Measurements from ENCODE around the gene SLC28A3.

The SLC28A3 gene

DNA sequence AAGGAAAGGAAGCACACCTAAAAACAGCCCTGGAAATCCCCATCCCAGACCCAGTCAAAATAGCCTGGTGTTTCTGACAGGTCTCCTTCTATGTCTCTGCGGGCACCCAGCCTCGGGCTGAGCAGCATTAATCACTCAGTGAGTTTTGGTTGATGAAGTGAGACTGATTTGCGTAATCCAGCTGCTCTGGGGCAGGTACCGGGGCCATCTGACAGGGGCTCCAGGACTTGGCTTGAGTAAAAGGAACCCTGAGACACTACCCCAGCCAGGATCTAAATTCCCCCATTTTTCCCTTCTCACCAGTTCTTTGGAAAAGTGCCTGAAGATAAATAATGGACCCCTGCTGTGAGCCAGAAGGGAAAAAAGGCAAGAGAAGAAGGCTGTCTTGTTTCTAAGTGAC, 596 bp downstream of the SLC28A3 start:
- DNase-seq, result no peak

DNA sequence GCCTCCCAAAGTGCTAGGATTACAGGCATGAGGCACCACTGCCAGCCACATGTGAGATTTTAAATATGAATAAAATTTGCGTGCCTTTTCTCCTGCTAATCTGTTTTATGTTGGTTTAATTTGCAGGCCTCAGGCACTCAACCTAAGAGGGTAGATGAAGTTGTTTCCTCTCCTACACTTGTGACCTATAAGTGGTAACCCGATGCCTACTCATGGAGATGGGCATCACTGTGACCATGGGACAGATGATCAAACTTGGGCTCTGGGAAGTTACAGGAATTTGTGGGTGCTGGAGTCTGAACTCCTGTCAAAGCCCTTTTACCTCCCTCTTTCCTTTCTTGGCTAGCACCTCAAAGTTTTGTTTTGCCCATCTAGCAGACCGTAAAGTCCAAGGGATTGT, 1.1 kb downstream of the SLC28A3 start:
- no peak for DNase-seq

GRCh38 chr9:84338792-84339191, 1.8 kb downstream of the SLC28A3 start:
- no peak for DNase-seq

- DNase-seq, result no peak
Observed at GRCh38 chr9:84337252-84337651, 3.3 kb downstream of the SLC28A3 start.

- no peak for DNase-seq
Observed at GRCh38 chr9:84331119-84331809, 9.3 kb downstream of the SLC28A3 start.

GRCh38 chr9:84330246-84330645, 10.3 kb downstream of the SLC28A3 start:
- DNase-seq, result no peak

GRCh38 chr9:84327184-84327583, 13.4 kb downstream of the SLC28A3 start:
- DNase-seq, result no peak

DNA sequence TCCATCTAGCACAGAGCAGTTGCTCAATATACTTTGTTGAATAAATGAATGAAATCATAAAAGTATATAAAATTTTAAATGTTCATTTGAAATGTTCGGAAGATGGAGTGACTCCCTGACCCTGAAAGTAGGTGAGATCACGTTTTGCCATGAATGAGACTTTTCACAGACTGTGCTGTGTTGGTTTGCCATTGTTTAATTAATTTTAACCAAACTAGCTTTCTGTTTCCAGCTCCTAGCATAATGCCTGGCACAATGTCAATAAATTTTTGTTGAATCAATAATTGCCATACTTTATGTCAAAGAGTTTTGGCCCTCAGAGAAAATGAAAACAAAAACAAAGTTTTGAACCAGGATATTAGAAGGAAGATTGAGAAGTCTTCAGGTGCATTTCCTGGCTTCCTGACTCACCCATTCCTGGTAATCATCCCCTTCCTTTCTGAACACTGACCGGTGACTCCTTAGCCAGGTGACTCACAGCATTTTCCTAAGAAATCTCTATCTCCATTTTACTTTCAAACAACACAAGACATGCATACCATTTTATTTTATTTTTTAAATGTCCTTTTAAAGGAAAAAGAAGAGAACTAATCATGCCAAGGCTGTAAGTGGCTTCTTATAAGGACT, 15.1 kb downstream of the SLC28A3 start:
- DNase-seq, result no peak

GRCh38 chr9:84324811-84325210, 15.7 kb downstream of the SLC28A3 start:
- DNase-seq, result no peak

GRCh38 chr9:84323858-84324257, 16.7 kb downstream of the SLC28A3 start:
- no peak for DNase-seq

DNA sequence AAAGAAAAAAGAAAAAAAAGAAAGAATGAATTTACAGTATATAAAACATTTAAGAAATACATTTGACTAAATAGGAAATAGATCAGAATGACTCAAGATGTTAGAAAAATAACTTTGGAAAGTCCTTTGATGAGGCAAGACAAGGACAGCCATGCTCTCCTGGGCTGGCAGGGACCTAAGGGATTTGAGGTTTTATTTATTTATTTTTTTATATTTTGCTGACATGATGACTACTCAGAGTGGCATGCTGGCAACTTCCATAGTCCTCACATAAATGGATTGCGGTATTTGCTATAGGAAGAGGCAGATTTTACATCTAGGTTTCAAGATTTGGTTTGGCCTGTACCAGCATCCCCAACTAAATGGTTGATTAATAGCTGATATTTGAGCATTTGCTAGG, 17.7 kb downstream of the SLC28A3 start:
- no peak for DNase-seq

GRCh38 chr9:84320231-84320630, 20.3 kb downstream of the SLC28A3 start:
- DNase-seq, result no peak

- no peak for DNase-seq
Observed at GRCh38 chr9:84319632-84320031, 20.9 kb downstream of the SLC28A3 start.

DNA sequence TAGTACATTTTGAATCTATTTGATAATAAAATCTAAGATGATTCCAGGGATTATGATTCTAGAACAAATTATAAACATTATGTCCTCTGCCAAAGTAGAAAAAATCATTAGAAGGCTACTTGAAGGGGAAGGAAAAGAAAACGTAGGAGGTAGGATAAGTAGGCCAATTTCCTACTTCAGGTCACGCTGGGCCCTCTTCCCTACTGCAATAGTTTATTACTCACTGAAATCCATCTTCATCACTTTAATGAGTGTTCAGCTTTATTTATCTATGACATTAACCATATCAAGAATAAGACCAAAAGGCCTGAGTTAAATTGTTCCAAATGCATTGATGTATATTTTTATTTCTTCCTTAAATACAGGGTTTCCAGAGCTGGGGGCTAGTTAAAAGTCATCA, 21.6 kb downstream of the SLC28A3 start:
- DNase-seq, result no peak

GRCh38 chr9:84317563-84317962, 23.0 kb downstream of the SLC28A3 start:
- DNase-seq, result no peak

GRCh38 chr9:84315278-84315877, 25.2 kb downstream of the SLC28A3 start:
- DNase-seq, result peak; percentile 65

GRCh38 chr9:84314306-84314705, 26.3 kb downstream of the SLC28A3 start:
- DNase-seq, result no peak

DNA sequence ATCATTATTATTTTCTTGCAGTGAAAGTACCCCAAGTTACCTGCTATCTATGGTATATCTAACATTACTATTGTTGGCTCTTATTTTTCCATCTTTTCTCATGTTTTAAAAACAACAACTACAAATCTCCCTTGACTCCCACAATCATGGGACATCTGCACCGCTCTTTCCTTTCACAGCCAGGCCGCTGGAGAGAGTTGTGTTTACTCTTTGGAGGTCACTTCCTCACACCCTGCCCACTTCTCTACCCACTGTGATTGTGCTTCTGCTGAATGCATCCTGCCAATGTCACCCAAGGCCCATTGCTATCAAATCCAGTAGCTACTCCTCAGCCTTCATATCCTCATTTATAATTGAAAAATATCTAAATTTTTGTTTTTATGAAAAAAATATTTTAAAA, 29.7 kb downstream of the SLC28A3 start:
- no peak for DNase-seq

DNA sequence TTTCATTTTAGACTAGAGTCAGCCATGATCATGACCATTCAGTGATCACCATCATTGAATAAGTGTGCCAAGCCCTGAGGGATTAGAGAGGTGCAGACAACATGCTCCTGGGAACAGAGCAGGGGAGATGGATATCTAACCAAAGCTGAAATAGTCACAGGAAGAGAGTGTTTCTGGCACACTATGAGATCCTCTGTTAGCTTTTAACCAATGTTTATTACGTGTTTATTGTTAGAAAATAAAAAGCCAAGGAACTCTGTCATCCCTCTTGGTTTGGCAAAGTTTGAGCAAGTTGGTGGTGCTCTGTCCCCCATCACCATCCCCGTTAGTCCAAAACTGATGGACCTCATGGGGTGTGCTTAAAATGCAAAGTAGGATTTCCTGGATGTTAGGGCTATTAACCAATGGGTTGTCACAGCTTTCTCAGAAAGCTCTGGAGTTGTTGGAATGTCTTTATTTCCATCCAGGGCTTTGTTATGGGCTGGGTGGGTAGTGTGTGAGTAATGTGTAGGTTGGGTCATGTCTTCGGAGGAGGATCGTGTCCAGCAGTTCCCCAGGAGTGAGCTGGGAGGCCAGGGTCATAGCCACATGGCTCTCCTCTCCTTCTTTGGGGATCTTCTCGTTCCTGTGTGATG, 34.9 kb downstream of the SLC28A3 start:
- DNase-seq, result no peak

GRCh38 chr9:84304166-84304565, 36.4 kb downstream of the SLC28A3 start:
- DNase-seq, result no peak

DNA sequence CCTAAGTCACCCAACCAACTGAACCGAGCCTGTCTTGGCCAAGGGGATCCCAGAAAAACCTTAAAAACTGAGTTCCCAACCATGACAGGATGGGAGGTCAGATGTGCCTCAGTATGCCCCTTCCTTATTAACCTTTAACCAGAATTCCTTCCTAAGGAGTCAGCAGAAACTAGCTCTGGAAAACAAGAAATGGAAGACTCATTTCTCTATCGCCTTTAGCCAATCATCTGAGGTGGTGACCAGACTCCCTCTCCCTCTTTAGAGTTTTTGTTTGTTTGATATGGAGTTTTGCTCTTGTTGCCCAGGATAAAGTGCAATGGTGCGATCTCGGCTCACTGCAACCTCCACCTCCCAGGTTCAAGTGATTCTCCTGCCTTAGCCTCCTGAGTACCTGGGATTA, 37.5 kb downstream of the SLC28A3 start:
- no peak for DNase-seq

DNA sequence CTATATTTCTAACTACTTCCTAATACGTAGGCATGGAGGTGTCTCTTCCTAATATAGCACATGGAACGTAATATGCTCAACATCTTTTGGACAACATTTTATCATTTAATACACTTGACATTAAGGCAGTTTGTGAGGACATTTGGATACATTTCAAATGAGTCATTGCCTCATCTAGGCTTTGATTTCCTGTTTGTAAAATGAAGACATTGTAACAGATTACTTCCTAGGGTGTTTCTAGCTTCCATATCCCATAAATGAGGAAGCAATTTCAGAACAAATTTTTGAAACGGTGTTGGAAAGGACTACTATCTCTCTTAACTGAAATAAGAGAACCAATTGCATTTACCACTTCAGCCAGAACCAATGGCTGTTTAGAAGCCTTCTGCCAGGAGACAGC, 38.7 kb downstream of the SLC28A3 start:
- no peak for DNase-seq

GRCh38 chr9:84300271-84300670, 40.3 kb downstream of the SLC28A3 start:
- DNase-seq, result no peak
